ENCODE measurements around the gene SBK3. TPM values are rescaled to one million over a fixed set of nuclear protein-coding genes. Genes with fewer than 3 reads are reported as not detected.

The SBK3 gene
- total and polyA plus RNA-seq, 4 donors, result 0.81 to 1.2 TPM; not detected in 2

DNA sequence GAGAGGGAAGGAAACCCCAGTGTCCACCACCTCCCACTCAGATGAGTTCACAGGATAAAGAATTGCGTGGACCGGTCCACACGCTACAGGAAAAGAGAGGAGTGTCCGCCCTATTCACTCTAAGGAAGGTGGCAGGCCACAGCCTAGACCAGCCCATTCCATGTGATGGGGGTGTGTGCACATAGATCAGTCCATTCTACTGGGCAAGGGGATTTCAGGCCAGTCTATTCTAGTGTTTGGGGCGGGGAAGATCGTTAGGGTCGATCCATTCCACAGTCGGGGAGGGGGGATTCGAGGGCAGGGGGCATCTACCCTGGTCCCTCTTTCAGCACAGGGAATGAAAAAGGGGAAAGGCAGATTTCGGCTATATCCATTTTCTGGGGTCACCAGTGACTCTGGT is 46.2 kb upstream of the SBK3 start:
- Histone ChIP-seq H3K9me3 (ENCODE audit: control insufficient read depth in 4 of 4, insufficient read depth in 3 of 4, low read length in 3 of 4) (no peaks in the 10 kb centered on the region), H3K4me3 (no peak overlapping the region), H3K4me1 (ENCODE audit: control insufficient read depth in 5 of 5, insufficient read depth in 5 of 5, low read length in 5 of 5) (peaks cover 0 to 10% (median 1%) of the 10 kb centered on the region in 5 donors), H3K27me3 (ENCODE audit: control insufficient read depth in 3 of 3, insufficient read depth in 3 of 3, low read length in 2 of 3) (no peaks in the 10 kb centered on the region), H3K36me3 (ENCODE audit: control insufficient read depth in 4 of 4, insufficient read depth in 4 of 4, low read length in 4 of 4) (peaks cover 5 to 27% (median 21%) of the 10 kb centered on the region in 4 donors), H3K9ac (ENCODE audit: insufficient read depth in 1 of 2, low read length in 2 of 2) (no peak overlapping the region), H3K27ac (ENCODE audit: low read depth in 1 of 2, low read length in 1 of 2) (no peak overlapping the region)
- 86 to 91% methylated on average over 10 of the region's 10 CpGs for WGBS, 2 donors
- DNase-seq (no peak), ATAC-seq (ENCODE audit: insufficient read depth, low FRiP score) (no peak)
- TF ChIP-seq, protein P1, sequence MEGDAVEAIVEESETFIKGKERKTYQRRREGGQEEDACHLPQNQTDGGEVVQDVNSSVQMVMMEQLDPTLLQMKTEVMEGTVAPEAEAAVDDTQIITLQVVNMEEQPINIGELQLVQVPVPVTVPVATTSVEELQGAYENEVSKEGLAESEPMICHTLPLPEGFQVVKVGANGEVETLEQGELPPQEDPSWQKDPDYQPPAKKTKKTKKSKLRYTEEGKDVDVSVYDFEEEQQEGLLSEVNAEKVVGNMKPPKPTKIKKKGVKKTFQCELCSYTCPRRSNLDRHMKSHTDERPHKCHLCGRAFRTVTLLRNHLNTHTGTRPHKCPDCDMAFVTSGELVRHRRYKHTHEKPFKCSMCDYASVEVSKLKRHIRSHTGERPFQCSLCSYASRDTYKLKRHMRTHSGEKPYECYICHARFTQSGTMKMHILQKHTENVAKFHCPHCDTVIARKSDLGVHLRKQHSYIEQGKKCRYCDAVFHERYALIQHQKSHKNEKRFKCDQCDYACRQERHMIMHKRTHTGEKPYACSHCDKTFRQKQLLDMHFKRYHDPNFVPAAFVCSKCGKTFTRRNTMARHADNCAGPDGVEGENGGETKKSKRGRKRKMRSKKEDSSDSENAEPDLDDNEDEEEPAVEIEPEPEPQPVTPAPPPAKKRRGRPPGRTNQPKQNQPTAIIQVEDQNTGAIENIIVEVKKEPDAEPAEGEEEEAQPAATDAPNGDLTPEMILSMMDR (IDR thresholded peaks at IDR 0.05; ENCODE audit: control extremely low read depth, extremely low read depth), result no peak

DNA sequence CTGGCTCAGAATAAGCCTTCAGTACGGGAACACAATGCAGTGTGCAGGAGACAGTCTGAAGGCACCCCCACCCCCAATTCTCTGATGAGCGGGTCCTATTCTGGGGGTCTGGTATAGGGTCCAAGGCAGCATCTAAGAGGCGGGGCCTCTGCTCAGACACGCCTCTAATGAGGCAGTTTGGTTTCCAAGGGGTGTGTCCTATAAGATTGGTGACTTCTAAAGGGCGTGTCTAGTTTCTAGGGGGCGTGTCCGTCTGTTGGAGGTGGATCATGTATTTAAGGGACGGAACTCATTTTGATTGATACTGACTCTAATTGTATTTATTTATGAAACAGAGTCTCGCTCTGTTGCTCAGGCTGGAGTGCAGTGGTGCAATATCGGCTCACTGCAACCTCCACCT is 45.3 kb upstream of the SBK3 start:
- peaks cover 0 to 14% (median 3%) of the 10 kb centered on the region in 5 donors for H3K4me1 ChIP-seq (ENCODE audit: control insufficient read depth in 5 of 5, insufficient read depth in 5 of 5, low read length in 5 of 5)
- DNase-seq, result no peak
- 89 to 90% methylated on average over 10 of the region's 10 CpGs for WGBS, 2 donors
- no peaks in the 10 kb centered on the region for H3K27me3 ChIP-seq (ENCODE audit: control insufficient read depth in 3 of 3, insufficient read depth in 3 of 3, low read length in 2 of 3)
- H3K4me3 ChIP-seq, result no peak overlapping the region
- peaks cover 5 to 20% (median 13%) of the 10 kb centered on the region in 4 donors for H3K36me3 ChIP-seq (ENCODE audit: control insufficient read depth in 4 of 4, insufficient read depth in 4 of 4, low read length in 4 of 4)
- no peak overlapping the region for H3K27ac ChIP-seq (ENCODE audit: low read depth in 1 of 2, low read length in 1 of 2)
- TF ChIP-seq, protein P1 (IDR thresholded peaks at IDR 0.05; ENCODE audit: control extremely low read depth, extremely low read depth), result no peak
- no peak overlapping the region for H3K9ac ChIP-seq (ENCODE audit: insufficient read depth in 1 of 2, low read length in 2 of 2)
- no peak for ATAC-seq (ENCODE audit: insufficient read depth, low FRiP score)
- H3K9me3 ChIP-seq (ENCODE audit: control insufficient read depth in 4 of 4, insufficient read depth in 3 of 4, low read length in 3 of 4), result no peaks in the 10 kb centered on the region

DNA sequence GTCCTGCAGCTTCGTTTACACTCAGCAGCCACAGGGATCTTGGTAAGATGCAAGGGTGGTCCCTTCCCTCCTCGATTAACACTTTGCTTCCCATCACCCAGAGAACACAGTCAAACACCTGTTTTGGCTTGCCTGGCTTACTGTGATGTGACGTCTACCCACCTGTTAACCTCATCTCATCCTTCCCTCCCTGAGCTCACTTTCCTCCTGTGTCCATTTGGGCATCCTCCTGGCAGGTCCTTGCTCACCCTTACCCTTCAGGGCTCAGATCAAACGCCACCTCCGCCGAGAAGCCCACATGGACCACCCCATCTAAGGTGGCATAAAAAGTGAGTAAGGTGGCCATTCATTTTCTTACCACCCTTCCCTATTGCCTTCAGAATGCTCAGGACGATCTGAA is 44.8 kb upstream of the SBK3 start:
- no peaks in the 10 kb centered on the region for H3K9me3 ChIP-seq (ENCODE audit: control insufficient read depth in 4 of 4, insufficient read depth in 3 of 4, low read length in 3 of 4)
- no peak overlapping the region for H3K4me3 ChIP-seq
- no peaks in the 10 kb centered on the region for H3K27me3 ChIP-seq (ENCODE audit: control insufficient read depth in 3 of 3, insufficient read depth in 3 of 3, low read length in 2 of 3)
- H3K27ac ChIP-seq (ENCODE audit: low read depth in 1 of 2, low read length in 1 of 2), result no peak overlapping the region
- H3K36me3 ChIP-seq (ENCODE audit: control insufficient read depth in 4 of 4, insufficient read depth in 4 of 4, low read length in 4 of 4), result peaks cover 2 to 16% (median 8%) of the 10 kb centered on the region in 4 donors
- peaks cover 0 to 18% (median 3%) of the 10 kb centered on the region in 5 donors for H3K4me1 ChIP-seq (ENCODE audit: control insufficient read depth in 5 of 5, insufficient read depth in 5 of 5, low read length in 5 of 5)
- ATAC-seq (ENCODE audit: insufficient read depth, low FRiP score), result no peak
- DNase-seq, result no peak
- TF ChIP-seq, protein P1 (IDR thresholded peaks at IDR 0.05; ENCODE audit: control extremely low read depth, extremely low read depth), result no peak
- WGBS, 2 donors, result 67 to 81% methylated on average over 7 of the region's 7 CpGs
- H3K9ac ChIP-seq (ENCODE audit: insufficient read depth in 1 of 2, low read length in 2 of 2), result no peak overlapping the region

DNA sequence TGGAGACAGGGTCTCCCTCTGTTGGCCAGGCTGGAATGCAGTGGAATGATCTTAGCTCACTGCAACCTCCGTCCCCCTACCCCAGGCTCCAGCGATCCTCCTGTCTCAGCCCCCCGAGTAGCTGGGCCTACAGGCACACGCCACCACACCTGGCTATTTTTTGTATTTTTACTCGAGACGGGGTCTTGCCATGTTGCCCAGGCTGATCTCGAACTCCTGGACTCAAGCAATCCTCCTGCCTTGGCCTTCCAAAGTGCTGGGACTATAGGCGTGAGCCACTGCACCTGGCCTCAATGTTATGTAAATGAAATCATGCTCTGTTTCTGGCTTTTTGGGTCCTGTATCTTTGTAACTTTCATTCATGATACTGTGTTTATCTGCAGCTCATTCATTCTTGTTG is 43.4 kb upstream of the SBK3 start:
- Histone ChIP-seq H3K9ac (ENCODE audit: insufficient read depth in 1 of 2, low read length in 2 of 2) (no peak overlapping the region), H3K27ac (ENCODE audit: low read depth in 1 of 2, low read length in 1 of 2) (no peak overlapping the region), H3K4me1 (ENCODE audit: control insufficient read depth in 5 of 5, insufficient read depth in 5 of 5, low read length in 5 of 5) (peaks cover 0 to 18% (median 3%) of the 10 kb centered on the region in 5 donors), H3K27me3 (ENCODE audit: control insufficient read depth in 3 of 3, insufficient read depth in 3 of 3, low read length in 2 of 3) (no peaks in the 10 kb centered on the region), H3K36me3 (ENCODE audit: control insufficient read depth in 4 of 4, insufficient read depth in 4 of 4, low read length in 4 of 4) (peaks cover 0 to 16% (median 4%) of the 10 kb centered on the region in 4 donors), H3K4me3 (no peak overlapping the region), H3K9me3 (ENCODE audit: control insufficient read depth in 4 of 4, insufficient read depth in 3 of 4, low read length in 3 of 4) (no peaks in the 10 kb centered on the region)
- ATAC-seq (ENCODE audit: insufficient read depth, low FRiP score) (no peak), DNase-seq (no peak)
- WGBS, 2 donors, result 95 to 96% methylated on average over 8 of the region's 8 CpGs
- TF ChIP-seq, protein P1 (IDR thresholded peaks at IDR 0.05; ENCODE audit: control extremely low read depth, extremely low read depth), result no peak
